Measurements from ENCODE around the gene MYO7A. TPM values are rescaled to one million over a fixed set of nuclear protein-coding genes. Genes with fewer than 3 reads are reported as not detected.
A peak's percentile ranks its signal among the peaks of the same experiment; 100 is the strongest.

The MYO7A gene
- total RNA-seq, 1 experiment from 2014 or later = 0.75 TPM

- no peak for DNase-seq (ENCODE audit: low read depth)
Observed at GRCh38 chr11:77213029-77213579, 85.1 kb downstream of the MYO7A start.

GRCh38 chr11:77213589-77214428, 85.8 kb downstream of the MYO7A start:
- DNase-seq (ENCODE audit: low read depth) = no peak

GRCh38 chr11:77214557-77214956, 86.5 kb downstream of the MYO7A start:
- DNase-seq (ENCODE audit: low read depth) = no peak

- no peak for DNase-seq (ENCODE audit: low read depth)
Observed at GRCh38 chr11:77215106-77215505, 87.1 kb downstream of the MYO7A start.

GRCh38 chr11:77217156-77217555, 89.1 kb downstream of the MYO7A start:
- DNase-seq (ENCODE audit: low read depth) = no peak

- DNase-seq (ENCODE audit: low read depth) = no peak
Observed at GRCh38 chr11:77223797-77224196, 95.8 kb downstream of the MYO7A start.

- no peak for DNase-seq (ENCODE audit: low read depth)
Observed at GRCh38 chr11:77230878-77231605, 103.0 kb downstream of the MYO7A start.

- no peak for DNase-seq (ENCODE audit: low read depth)
Observed at GRCh38 chr11:77231800-77232199, 103.8 kb downstream of the MYO7A start.

GRCh38 chr11:77232242-77232641, 104.2 kb downstream of the MYO7A start:
- no peak for DNase-seq (ENCODE audit: low read depth)

GRCh38 chr11:77233011-77233410, 105.0 kb downstream of the MYO7A start:
- peak; percentile 8 for DNase-seq (ENCODE audit: low read depth)

- DNase-seq (ENCODE audit: low read depth) = peak; percentile 56
Observed at GRCh38 chr11:77236901-77237300, 108.9 kb downstream of the MYO7A start.

- peak; percentile 84 for DNase-seq (ENCODE audit: low read depth)
Observed at GRCh38 chr11:77244277-77245027, 116.4 kb downstream of the MYO7A start.

- DNase-seq (ENCODE audit: low read depth) = peak; percentile 71
Observed at GRCh38 chr11:77249427-77249826, 121.4 kb downstream of the MYO7A start.

- peak; percentile 63 for DNase-seq (ENCODE audit: low read depth)
Observed at GRCh38 chr11:77250881-77251640, 123.0 kb downstream of the MYO7A start.

- no peak for DNase-seq (ENCODE audit: low read depth)
Observed at GRCh38 chr11:77252555-77253270, 124.7 kb downstream of the MYO7A start.

GRCh38 chr11:77253690-77254089, 125.6 kb downstream of the MYO7A start:
- no peak for DNase-seq (ENCODE audit: low read depth)

GRCh38 chr11:77259641-77260040, 131.6 kb downstream of the MYO7A start:
- no peak for DNase-seq (ENCODE audit: low read depth)

- DNase-seq (ENCODE audit: low read depth) = no peak
Observed at GRCh38 chr11:77262803-77263202, 134.8 kb downstream of the MYO7A start.

Measured in LHCN-M2 (cell line).